GM23338 (cell line): Measurements from ENCODE around the gene NAALADL2. TPM values are rescaled to one million over a fixed set of nuclear protein-coding genes. Genes with fewer than 3 reads are reported as not detected.

Experiments
- ATAC-seq: fragments of 200-7000 bp; cut with Tn5 transposase; 3 replicates; pipeline ENCODE4 v1.9.1; 2020
- DNase-seq: peaks from one replicate; pipeline ENCODE4 v3.0.0-alpha.2; 2015; ENCODE audit warnings: low spot score
- H2AFZ ChIP-seq: fragments of 200-600 bp; sonication (generic); 2 replicates; pipeline ENCODE4 v1.8.0; 2016; ENCODE audit warnings: antibody characterized with exemption, mild to moderate bottlenecking, moderate library complexity
- H3F3A ChIP-seq: fragments of 200-600 bp; sonication (generic); replicated peaks from 2 replicates; pipeline ENCODE4 v1.8.0; 2017; ENCODE audit warnings: antibody characterized with exemption, mixed run types, low read depth
- H3K27ac ChIP-seq: fragments of 200-600 bp; sonication (generic); 2 replicates; pipeline ENCODE4 v1.6.1; 2016; ENCODE audit warnings: low read depth
- H3K27me3 ChIP-seq: fragments of 200-600 bp; sonication (generic); 2 replicates; pipeline ENCODE4 v1.8.0; 2016; ENCODE audit warnings: mild to moderate bottlenecking, mixed run types, moderate library complexity; ENCODE audit not compliant: insufficient read depth
- H3K36me3 ChIP-seq: fragments of 200-600 bp; sonication (generic); 2 replicates; pipeline ENCODE4 v1.8.0; 2016; ENCODE audit warnings: mild to moderate bottlenecking; ENCODE audit not compliant: insufficient read depth
- H3K4me1 ChIP-seq: fragments of 200-600 bp; sonication (generic); 2 replicates; pipeline ENCODE4 v1.8.0; 2016; ENCODE audit warnings: mild to moderate bottlenecking, moderate library complexity; ENCODE audit not compliant: insufficient read depth
- H3K4me2 ChIP-seq: fragments of 200-600 bp; sonication (generic); 2 replicates; pipeline ENCODE4 v1.7.1; 2017; ENCODE audit warnings: mixed run types
- H3K4me3 ChIP-seq: fragments of 200-600 bp; sonication (generic); 2 replicates; pipeline ENCODE4 v1.6.1; 2016; ENCODE audit warnings: mixed run types
- H3K79me2 ChIP-seq: fragments of 200-600 bp; sonication (generic); replicated peaks from 2 replicates; pipeline ENCODE4 v1.8.0; 2017; ENCODE audit warnings: mild to moderate bottlenecking; ENCODE audit not compliant: insufficient read depth
- H3K9me2 ChIP-seq: fragments of 200-600 bp; sonication (generic); 2 replicates; pipeline ENCODE4 v1.8.0; 2017; ENCODE audit not compliant: insufficient read depth
- H4K20me1 ChIP-seq: fragments of 200-600 bp; sonication (generic); replicated peaks from 2 replicates; pipeline ENCODE4 v1.8.0; 2017; ENCODE audit warnings: mild to moderate bottlenecking; ENCODE audit not compliant: insufficient read depth
- H3K27ac Mint-ChIP-seq: 2 replicates; pipeline ENCODE4 v1.8.0; 2020; ENCODE audit warnings: inconsistent platforms, mild to moderate bottlenecking, moderate library complexity, mixed read lengths
- H3K27me3 Mint-ChIP-seq: 3 replicates; pipeline ENCODE4 v1.8.0; 2022; ENCODE audit warnings: low read depth, mild to moderate bottlenecking, moderate library complexity, mixed read lengths, inconsistent platforms; ENCODE audit not compliant: insufficient read depth, poor library complexity
- H3K36me3 Mint-ChIP-seq: 3 replicates; pipeline ENCODE4 v1.8.0; 2021; ENCODE audit warnings: low read depth, mild to moderate bottlenecking, inconsistent platforms, moderate library complexity, mixed read lengths
- H3K4me1 Mint-ChIP-seq: 3 replicates; pipeline ENCODE4 v1.8.0; 2020; ENCODE audit warnings: mild to moderate bottlenecking, inconsistent platforms, mixed read lengths
- H3K4me3 Mint-ChIP-seq: 3 replicates; pipeline ENCODE4 v1.8.0; 2021; ENCODE audit warnings: moderate library complexity, mild to moderate bottlenecking, inconsistent platforms, mixed read lengths
- H3K9me3 Mint-ChIP-seq: 3 replicates; pipeline ENCODE4 v1.8.0; 2020; ENCODE audit warnings: moderate library complexity, mild to moderate bottlenecking, inconsistent platforms, mixed read lengths
- EZH2 ChIP-seq: fragments of 200-600 bp; sonication (generic); IDR thresholded peaks from one replicate; pipeline ENCODE4 v1.8.0; 2017; ENCODE audit warnings: antibody characterized with exemption, mild to moderate bottlenecking, low read depth; ENCODE audit not compliant: unreplicated experiment
- STAT1 ChIP-seq: IDR thresholded peaks from one replicate; pipeline ENCODE4 v1.6.1; 2016; ENCODE audit warnings: antibody characterized with exemption; ENCODE audit not compliant: unreplicated experiment
- polyA plus RNA-seq: library from polyadenylated mRNA; unstranded; fragments of >200 nt; fragmentation: Nextera tagmentation; extraction: Ambion mirVana; gene quantifications from 2 replicates; pipeline ENCODE4 v1.2.1, GENCODE V29; 2016
- total RNA-seq: library from RNA; depleted of rRNA; stranded (reverse); fragments of >200 nt; shearing (Covaris generic); gene quantifications from 2 replicates; pipeline ENCODE4 v1.2.3, GENCODE V29; 2014
- TF ChIP-seq, protein P1 (sequence below), 2 experiments: fragments of 200-600 bp in 1 of 2; sonication (generic) in 1 of 2; conservative IDR thresholded peaks; 2 replicates each; pipeline versions ENCODE4 v1.5.1 to v1.6.1; 2016 to 2017; ENCODE audit warnings: antibody characterized with exemption in 2 of 2, low read depth in 2 of 2, mild to moderate bottlenecking in 2 of 2, moderate library complexity in 1 of 2
- TF ChIP-seq, protein P2 (sequence below): fragments of 250-450 bp; sonication (Bioruptor Pico); IDR thresholded peaks from 2 replicates; pipeline ENCODE4 v1.5.0; 2020; ENCODE audit warnings: mild to moderate bottlenecking, moderate library complexity

Gene NAALADL2
- total and polyA plus RNA-seq, 2 experiments from 2014 or later, result 1.6 to 2.6 TPM

DNA sequence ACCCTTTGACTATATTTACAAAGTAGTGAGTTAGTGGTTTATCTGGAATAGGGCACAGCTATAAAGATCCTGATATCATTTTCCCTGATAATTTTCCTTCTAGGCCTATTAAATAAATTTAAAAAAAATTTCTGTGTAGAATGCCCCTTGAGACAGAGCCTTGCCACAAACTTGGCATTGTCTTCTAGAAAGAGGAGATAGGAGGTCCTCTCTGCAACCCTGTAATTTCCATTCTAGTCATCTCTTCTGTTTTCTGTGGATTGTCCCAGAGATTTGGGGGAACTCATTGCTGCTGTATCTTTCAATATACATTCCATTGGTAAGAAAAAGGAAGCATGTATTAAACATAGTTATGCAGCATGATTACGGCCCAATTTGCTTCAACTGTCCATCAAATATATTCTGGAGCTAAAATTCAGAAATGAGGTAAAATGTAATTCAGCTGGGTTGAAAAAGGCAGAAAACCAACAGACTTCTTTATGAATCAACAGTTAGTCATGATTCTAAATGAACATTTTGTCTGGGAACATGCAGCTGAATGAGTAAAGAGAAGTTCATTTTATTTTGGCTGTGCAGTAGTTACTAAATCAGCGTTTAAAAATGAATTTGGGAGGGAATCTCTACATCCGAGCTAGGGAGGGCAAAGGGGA is 401.1 kb downstream of the NAALADL2 start:
- no peaks in the 10 kb centered on the region for H3K27me3 ChIP-seq
- no peaks in the 10 kb centered on the region for H4K20me1 ChIP-seq
- Mint-ChIP-seq H3K36me3 (no peaks in the 10 kb centered on the region), H3K4me1 (no peaks in the 10 kb centered on the region), H3K27me3 (no peaks in the 10 kb centered on the region), H3K4me3 (no peak overlapping the region), H3K9me3 (no peaks in the 10 kb centered on the region), H3K27ac (no peak overlapping the region)
- no peak for ATAC-seq
- no peaks in the 10 kb centered on the region for H3K79me2 ChIP-seq
- H3K4me1 ChIP-seq, result no peaks in the 10 kb centered on the region
- no peak for DNase-seq
- no peak overlapping the region for H3K4me2 ChIP-seq
- TF ChIP-seq, protein P1, sequence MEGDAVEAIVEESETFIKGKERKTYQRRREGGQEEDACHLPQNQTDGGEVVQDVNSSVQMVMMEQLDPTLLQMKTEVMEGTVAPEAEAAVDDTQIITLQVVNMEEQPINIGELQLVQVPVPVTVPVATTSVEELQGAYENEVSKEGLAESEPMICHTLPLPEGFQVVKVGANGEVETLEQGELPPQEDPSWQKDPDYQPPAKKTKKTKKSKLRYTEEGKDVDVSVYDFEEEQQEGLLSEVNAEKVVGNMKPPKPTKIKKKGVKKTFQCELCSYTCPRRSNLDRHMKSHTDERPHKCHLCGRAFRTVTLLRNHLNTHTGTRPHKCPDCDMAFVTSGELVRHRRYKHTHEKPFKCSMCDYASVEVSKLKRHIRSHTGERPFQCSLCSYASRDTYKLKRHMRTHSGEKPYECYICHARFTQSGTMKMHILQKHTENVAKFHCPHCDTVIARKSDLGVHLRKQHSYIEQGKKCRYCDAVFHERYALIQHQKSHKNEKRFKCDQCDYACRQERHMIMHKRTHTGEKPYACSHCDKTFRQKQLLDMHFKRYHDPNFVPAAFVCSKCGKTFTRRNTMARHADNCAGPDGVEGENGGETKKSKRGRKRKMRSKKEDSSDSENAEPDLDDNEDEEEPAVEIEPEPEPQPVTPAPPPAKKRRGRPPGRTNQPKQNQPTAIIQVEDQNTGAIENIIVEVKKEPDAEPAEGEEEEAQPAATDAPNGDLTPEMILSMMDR (conservative IDR thresholded peaks at IDR 0.05; ENCODE audit: low read depth in 2 of 2), result no peak
- TF ChIP-seq EZH2, result no peak
- no peak for TF ChIP-seq STAT1
- TF ChIP-seq, protein P2, sequence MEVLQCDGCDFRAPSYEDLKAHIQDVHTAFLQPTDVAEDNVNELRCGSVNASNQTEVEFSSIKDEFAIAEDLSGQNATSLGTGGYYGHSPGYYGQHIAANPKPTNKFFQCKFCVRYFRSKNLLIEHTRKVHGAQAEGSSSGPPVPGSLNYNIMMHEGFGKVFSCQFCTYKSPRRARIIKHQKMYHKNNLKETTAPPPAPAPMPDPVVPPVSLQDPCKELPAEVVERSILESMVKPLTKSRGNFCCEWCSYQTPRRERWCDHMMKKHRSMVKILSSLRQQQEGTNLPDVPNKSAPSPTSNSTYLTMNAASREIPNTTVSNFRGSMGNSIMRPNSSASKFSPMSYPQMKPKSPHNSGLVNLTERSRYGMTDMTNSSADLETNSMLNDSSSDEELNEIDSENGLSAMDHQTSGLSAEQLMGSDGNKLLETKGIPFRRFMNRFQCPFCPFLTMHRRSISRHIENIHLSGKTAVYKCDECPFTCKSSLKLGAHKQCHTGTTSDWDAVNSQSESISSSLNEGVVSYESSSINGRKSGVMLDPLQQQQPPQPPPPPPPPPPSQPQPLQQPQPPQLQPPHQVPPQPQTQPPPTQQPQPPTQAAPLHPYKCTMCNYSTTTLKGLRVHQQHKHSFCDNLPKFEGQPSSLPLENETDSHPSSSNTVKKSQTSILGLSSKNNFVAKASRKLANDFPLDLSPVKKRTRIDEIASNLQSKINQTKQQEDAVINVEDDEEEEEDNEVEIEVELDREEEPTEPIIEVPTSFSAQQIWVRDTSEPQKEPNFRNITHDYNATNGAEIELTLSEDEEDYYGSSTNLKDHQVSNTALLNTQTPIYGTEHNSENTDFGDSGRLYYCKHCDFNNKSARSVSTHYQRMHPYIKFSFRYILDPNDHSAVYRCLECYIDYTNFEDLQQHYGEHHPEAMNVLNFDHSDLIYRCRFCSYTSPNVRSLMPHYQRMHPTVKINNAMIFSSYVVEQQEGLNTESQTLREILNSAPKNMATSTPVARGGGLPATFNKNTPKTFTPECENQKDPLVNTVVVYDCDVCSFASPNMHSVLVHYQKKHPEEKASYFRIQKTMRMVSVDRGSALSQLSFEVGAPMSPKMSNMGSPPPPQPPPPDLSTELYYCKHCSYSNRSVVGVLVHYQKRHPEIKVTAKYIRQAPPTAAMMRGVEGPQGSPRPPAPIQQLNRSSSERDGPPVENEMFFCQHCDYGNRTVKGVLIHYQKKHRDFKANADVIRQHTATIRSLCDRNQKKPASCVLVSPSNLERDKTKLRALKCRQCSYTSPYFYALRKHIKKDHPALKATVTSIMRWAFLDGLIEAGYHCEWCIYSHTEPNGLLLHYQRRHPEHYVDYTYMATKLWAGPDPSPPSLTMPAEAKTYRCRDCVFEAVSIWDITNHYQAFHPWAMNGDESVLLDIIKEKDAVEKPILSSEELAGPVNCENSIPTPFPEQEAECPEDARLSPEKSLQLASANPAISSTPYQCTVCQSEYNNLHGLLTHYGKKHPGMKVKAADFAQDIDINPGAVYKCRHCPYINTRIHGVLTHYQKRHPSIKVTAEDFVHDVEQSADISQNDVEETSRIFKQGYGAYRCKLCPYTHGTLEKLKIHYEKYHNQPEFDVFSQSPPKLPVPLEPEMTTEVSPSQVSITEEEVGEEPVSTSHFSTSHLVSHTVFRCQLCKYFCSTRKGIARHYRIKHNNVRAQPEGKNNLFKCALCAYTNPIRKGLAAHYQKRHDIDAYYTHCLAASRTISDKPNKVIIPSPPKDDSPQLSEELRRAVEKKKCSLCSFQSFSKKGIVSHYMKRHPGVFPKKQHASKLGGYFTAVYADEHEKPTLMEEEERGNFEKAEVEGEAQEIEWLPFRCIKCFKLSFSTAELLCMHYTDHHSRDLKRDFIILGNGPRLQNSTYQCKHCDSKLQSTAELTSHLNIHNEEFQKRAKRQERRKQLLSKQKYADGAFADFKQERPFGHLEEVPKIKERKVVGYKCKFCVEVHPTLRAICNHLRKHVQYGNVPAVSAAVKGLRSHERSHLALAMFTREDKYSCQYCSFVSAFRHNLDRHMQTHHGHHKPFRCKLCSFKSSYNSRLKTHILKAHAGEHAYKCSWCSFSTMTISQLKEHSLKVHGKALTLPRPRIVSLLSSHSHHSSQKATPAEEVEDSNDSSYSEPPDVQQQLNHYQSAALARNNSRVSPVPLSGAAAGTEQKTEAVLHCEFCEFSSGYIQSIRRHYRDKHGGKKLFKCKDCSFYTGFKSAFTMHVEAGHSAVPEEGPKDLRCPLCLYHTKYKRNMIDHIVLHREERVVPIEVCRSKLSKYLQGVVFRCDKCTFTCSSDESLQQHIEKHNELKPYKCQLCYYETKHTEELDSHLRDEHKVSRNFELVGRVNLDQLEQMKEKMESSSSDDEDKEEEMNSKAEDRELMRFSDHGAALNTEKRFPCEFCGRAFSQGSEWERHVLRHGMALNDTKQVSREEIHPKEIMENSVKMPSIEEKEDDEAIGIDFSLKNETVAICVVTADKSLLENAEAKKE (CRISPR knock-in tag), result no peak
- no peaks in the 10 kb centered on the region for H3F3A ChIP-seq
- no peak overlapping the region for H2AFZ ChIP-seq
- no peak overlapping the region for H3K27ac ChIP-seq
- no peaks in the 10 kb centered on the region for H3K36me3 ChIP-seq
- no peak overlapping the region for H3K4me3 ChIP-seq
- no peaks in the 10 kb centered on the region for H3K9me2 ChIP-seq
